ENCODE data around the gene SDK2. TPM values are rescaled to one million over a fixed set of nuclear protein-coding genes. Genes with fewer than 3 reads are reported as not detected.

Gene SDK2
- polyA plus RNA-seq, 1 of the 3 experiments (the other 2 are of a cell fraction): 0.02 TPM

DNA sequence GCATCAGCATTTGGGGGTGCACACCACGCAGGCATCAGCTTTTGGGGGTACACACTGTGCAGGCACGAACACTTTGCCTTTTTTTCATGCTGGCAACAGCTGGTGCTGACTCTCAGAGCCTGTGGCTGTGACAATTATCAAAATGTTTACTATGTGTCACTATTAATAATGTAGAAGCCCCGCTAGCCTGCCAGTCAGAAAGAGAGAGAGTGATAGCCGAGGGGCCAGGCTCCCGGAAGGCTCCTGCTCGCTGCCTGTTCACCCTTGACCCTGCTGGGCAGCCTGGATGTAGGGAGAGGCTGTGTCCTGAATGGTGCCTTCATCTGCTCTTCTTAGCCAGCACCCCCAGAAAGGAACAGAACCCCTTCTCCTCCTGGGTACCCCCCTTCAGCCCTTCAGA lies 61.9 kb downstream of the SDK2 start:
- Histone ChIP-seq H3K27ac (ENCODE audit: low read depth in 2 of 2, low read length in 1 of 2) (no peak overlapping the region), H3K9me3 (no peaks in the 10 kb centered on the region; the same call in 1 of the 2 replicates), H3K4me3 (ENCODE audit: low read depth in 2 of 2, low read length in 1 of 2) (no peak overlapping the region), H3F3A (replicated peaks; ENCODE audit: insufficient read depth) (no peaks in the 10 kb centered on the region), H3K4me2 (no peak overlapping the region), H4K20me1 (ENCODE audit: insufficient read depth) (no peaks in the 10 kb centered on the region), H2AFZ (ENCODE audit: low read depth) (no peak overlapping the region), H3K36me3 (replicated peaks in 1 of 2; ENCODE audit: control insufficient read depth in 1 of 2, insufficient read depth in 2 of 2, low read length in 1 of 2) (no peaks in the 10 kb centered on the region), H3K9ac (no peak overlapping the region), H3K4me1 (ENCODE audit: control insufficient read depth in 1 of 2, insufficient read depth in 2 of 2, low read depth in 1 of 2, low read length in 1 of 2) (peaks cover 0 to 12% of the 10 kb centered on the region in 2 experiments; a peak in 2 of 4 replicates), H3K79me2 (ENCODE audit: insufficient read depth) (no peaks in the 10 kb centered on the region), H3K27me3 (ENCODE audit: insufficient read depth) (no peaks in the 10 kb centered on the region), H3K9me2 (no peaks in the 10 kb centered on the region)
- POLR2A ChIA-PET: no interaction called here
- CTCF ChIA-PET: interaction anchor here (0.9 to 7.6 kb wide), 2 partner anchors 14 to 27 kb away, joined by 3 to 96 read pairs; no protein-coding TSS in a partner anchor
- 27% methylated on average over 6 of the region's 6 CpGs for WGBS (ENCODE audit: low lambda C conversion rate)
- TF ChIP-seq IRF3 (IDR thresholded peaks at IDR 0.05; ENCODE audit: low read depth, low read length): no peak
- TF ChIP-seq ELF1 (IDR thresholded peaks at IDR 0.05): no peak
- TF ChIP-seq JUND (IDR thresholded peaks at IDR 0.05): no peak
- no peak for TF ChIP-seq MAX (IDR thresholded peaks at IDR 0.05; ENCODE audit: low read depth)
- no peak for TF ChIP-seq SIN3A (IDR thresholded peaks at IDR 0.05; ENCODE audit: borderline replicate concordance, low read depth, low read length)
- no peak for TF ChIP-seq POLR2AphosphoS5 (IDR thresholded peaks at IDR 0.05; ENCODE audit: low read depth, low read length)
- TF ChIP-seq RAD21 (IDR thresholded peaks at IDR 0.05; ENCODE audit: low read length): no peak
- DNase-seq: no peak

GRCh38 chr17:73581379-73581778 lies 62.9 kb downstream of the SDK2 start:
- H3K9me3 ChIP-seq: no peaks in the 10 kb centered on the region; the same call in 1 of the 2 replicates
- H3K4me3 ChIP-seq (ENCODE audit: low read depth in 2 of 2, low read length in 1 of 2): no peak overlapping the region
- H3K36me3 ChIP-seq (replicated peaks in 1 of 2; ENCODE audit: control insufficient read depth in 1 of 2, insufficient read depth in 2 of 2, low read length in 1 of 2): no peaks in the 10 kb centered on the region
- ChIA-PET CTCF (interaction anchor here (1.6 to 1.9 kb wide), 2 partner anchors 14 to 152 kb away, joined by 4 to 7 read pairs; no protein-coding TSS in a partner anchor), POLR2A (no interaction called here)
- H3K4me2 ChIP-seq: no peak overlapping the region
- WGBS (ENCODE audit: low lambda C conversion rate): 55% methylated on average over 7 of the region's 7 CpGs
- no peak overlapping the region for H3K27ac ChIP-seq (ENCODE audit: low read depth in 2 of 2, low read length in 1 of 2)
- no peaks in the 10 kb centered on the region for H4K20me1 ChIP-seq (ENCODE audit: insufficient read depth)
- no peaks in the 10 kb centered on the region for H3F3A ChIP-seq (replicated peaks; ENCODE audit: insufficient read depth)
- no peaks in the 10 kb centered on the region for H3K9me2 ChIP-seq
- H2AFZ ChIP-seq (ENCODE audit: low read depth): no peak overlapping the region
- TF ChIP-seq GABPA (IDR thresholded peaks at IDR 0.05; ENCODE audit: low read depth) (no peak), RCOR1 (IDR thresholded peaks at IDR 0.05; ENCODE audit: low read length) (no peak), CHD2 (IDR thresholded peaks at IDR 0.05; ENCODE audit: low read length, partially characterized antibody) (no peak), USF2 (IDR thresholded peaks at IDR 0.05; ENCODE audit: borderline replicate concordance, low read depth, low read length) (no peak), ELF1 (IDR thresholded peaks at IDR 0.05) (no peak), NRF1 (IDR thresholded peaks at IDR 0.05; ENCODE audit: low read depth, low read length) (no peak), TEAD4 (IDR thresholded peaks at IDR 0.05; ENCODE audit: borderline replicate concordance, insufficient read depth) (no peak), MEF2A (IDR thresholded peaks at IDR 0.05; ENCODE audit: borderline replicate concordance, low read depth) (no peak), RAD21 (IDR thresholded peaks at IDR 0.05; ENCODE audit: low read length) (no peak), MXI1 (IDR thresholded peaks at IDR 0.05; ENCODE audit: low read depth, low read length) (no peak), RXRA (IDR thresholded peaks at IDR 0.05; ENCODE audit: borderline replicate concordance, low read depth) (no peak), FOXJ3 (CRISPR knock-in tag; IDR thresholded peaks at IDR 0.05) (no peak), RFX5 (IDR thresholded peaks at IDR 0.05; ENCODE audit: low read length) (no peak), NFIC (IDR thresholded peaks at IDR 0.05; ENCODE audit: borderline replicate concordance) (no peak), YY1 (IDR thresholded peaks at IDR 0.05; ENCODE audit: low read depth) (no peak), POLR2AphosphoS5 (IDR thresholded peaks at IDR 0.05; ENCODE audit: low read depth, low read length) (no peak), EZH2phosphoT487 (IDR thresholded peaks at IDR 0.05; ENCODE audit: borderline replicate concordance, low read depth) (no peak), SMC3 (IDR thresholded peaks at IDR 0.05; ENCODE audit: low read depth, low read length) (no peak), FOXM1 (IDR thresholded peaks at IDR 0.05; ENCODE audit: low read depth) (no peak)
- TF ChIP-seq, protein P1, sequence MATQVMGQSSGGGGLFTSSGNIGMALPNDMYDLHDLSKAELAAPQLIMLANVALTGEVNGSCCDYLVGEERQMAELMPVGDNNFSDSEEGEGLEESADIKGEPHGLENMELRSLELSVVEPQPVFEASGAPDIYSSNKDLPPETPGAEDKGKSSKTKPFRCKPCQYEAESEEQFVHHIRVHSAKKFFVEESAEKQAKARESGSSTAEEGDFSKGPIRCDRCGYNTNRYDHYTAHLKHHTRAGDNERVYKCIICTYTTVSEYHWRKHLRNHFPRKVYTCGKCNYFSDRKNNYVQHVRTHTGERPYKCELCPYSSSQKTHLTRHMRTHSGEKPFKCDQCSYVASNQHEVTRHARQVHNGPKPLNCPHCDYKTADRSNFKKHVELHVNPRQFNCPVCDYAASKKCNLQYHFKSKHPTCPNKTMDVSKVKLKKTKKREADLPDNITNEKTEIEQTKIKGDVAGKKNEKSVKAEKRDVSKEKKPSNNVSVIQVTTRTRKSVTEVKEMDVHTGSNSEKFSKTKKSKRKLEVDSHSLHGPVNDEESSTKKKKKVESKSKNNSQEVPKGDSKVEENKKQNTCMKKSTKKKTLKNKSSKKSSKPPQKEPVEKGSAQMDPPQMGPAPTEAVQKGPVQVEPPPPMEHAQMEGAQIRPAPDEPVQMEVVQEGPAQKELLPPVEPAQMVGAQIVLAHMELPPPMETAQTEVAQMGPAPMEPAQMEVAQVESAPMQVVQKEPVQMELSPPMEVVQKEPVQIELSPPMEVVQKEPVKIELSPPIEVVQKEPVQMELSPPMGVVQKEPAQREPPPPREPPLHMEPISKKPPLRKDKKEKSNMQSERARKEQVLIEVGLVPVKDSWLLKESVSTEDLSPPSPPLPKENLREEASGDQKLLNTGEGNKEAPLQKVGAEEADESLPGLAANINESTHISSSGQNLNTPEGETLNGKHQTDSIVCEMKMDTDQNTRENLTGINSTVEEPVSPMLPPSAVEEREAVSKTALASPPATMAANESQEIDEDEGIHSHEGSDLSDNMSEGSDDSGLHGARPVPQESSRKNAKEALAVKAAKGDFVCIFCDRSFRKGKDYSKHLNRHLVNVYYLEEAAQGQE (IDR thresholded peaks at IDR 0.05; ENCODE audit: low read depth, low read length): no peak
- no peak overlapping the region for H3K9ac ChIP-seq
- DNase-seq: no peak
- H3K27me3 ChIP-seq (ENCODE audit: insufficient read depth): no peaks in the 10 kb centered on the region
- H3K4me1 ChIP-seq (ENCODE audit: control insufficient read depth in 1 of 2, insufficient read depth in 2 of 2, low read depth in 1 of 2, low read length in 1 of 2): peaks cover 0 to 5% of the 10 kb centered on the region in 2 experiments; a peak in 2 of 4 replicates
- H3K79me2 ChIP-seq (ENCODE audit: insufficient read depth): no peaks in the 10 kb centered on the region
